ENCODE measurements around the gene CNTNAP2.
"Not testable (repeated sequence)": the region's sequence is repeated elsewhere in the genome, so short reads cannot be mapped to it uniquely, and the experiment has no call there.

DNA sequence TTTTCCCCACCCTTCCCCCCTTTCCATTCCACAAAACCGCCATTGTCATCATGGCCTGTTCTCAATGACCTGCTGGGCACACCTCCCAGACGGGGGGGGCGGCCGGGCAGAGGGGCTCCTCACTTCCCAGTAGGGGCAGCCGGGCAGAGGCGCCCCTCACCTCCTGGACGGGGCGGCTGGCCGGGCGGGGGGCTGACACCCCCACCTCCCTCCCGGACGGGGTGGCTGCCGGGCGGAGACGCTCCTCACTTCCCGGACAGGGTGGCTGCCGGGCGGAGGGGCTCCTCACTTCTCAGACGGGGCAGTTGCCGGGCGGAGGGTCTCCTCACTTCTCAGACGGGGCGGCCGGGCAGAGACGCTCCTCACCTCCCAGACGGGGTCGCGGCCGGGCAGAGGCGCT lies 1685.2 kb downstream of the CNTNAP2 start:
- TF ChIP-seq, protein P1, sequence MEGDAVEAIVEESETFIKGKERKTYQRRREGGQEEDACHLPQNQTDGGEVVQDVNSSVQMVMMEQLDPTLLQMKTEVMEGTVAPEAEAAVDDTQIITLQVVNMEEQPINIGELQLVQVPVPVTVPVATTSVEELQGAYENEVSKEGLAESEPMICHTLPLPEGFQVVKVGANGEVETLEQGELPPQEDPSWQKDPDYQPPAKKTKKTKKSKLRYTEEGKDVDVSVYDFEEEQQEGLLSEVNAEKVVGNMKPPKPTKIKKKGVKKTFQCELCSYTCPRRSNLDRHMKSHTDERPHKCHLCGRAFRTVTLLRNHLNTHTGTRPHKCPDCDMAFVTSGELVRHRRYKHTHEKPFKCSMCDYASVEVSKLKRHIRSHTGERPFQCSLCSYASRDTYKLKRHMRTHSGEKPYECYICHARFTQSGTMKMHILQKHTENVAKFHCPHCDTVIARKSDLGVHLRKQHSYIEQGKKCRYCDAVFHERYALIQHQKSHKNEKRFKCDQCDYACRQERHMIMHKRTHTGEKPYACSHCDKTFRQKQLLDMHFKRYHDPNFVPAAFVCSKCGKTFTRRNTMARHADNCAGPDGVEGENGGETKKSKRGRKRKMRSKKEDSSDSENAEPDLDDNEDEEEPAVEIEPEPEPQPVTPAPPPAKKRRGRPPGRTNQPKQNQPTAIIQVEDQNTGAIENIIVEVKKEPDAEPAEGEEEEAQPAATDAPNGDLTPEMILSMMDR (IDR thresholded peaks at IDR 0.05 in 4 of 5, conservative IDR thresholded peaks at IDR 0.05 in 1 of 5), result not testable (repeated sequence)
- TF ChIP-seq POLR2A (IDR thresholded peaks at IDR 0.05), result not testable (repeated sequence)

All from gastrocnemius medialis (tissue), 4 donors.